HG02885 (cell line): ENCODE measurements around the gene GPR75.

Experiments
- ATAC-seq: cut with Tn5 transposase; IDR thresholded peaks from one replicate; pipeline ENCODE4 v1.9.1; 2021; ENCODE audit warnings: mild to moderate bottlenecking; ENCODE audit not compliant: unreplicated experiment, poor library complexity

GPR75 gene

DNA sequence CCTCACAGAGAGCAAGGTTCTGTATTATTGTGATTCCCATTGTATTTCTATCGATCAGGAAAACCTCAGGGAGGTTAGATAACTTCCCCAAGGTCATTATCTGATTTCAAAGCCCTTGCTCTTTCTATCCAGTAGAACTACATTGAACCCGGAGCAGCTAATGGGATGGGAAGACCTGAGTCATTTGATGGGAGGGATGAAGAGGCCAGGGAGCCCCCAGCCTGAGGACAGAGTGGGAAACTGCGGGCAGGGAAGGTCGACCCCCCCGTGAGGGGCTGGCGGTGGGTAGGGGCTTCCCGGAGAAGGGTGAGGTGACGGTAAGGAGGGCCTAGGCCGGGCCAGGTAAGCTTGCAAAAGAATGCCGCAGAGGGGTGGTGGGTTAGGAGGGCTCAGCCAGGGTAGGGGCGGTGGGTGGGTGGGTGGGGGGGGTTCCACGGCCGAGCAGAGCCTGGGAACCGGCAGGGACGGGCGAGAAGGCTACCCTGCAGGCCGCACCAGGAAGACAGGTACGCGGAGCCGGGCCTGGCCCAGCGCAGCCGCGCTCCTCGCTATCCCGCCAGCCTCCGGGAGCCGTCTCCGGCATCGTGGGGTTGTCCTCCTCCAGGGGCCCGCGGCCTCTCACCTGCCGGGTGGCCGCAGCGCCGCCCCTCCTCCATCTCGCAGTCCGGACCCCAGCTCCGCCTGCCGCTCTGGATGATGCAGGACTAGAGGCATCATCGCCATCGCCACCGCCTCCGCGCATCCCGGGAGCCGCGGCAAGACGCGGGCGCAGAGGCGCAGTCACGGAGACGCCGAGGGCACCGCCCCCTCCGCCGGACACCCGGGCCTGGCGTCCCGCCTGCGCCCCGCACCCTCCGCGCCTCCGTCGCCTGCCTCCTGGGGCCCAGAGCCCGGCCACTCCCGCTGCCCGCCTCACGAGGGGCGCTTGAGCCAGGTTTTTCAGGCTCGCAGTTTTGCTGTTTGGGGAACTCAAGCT lies at the start of gene GPR75:
Gene GPR75, minus strand, starts transcription at position 762 of the 976 bp plus-strand sequence. CDS start 5,211 bp downstream, outside the sequence.
- ATAC-seq: no peak

DNA sequence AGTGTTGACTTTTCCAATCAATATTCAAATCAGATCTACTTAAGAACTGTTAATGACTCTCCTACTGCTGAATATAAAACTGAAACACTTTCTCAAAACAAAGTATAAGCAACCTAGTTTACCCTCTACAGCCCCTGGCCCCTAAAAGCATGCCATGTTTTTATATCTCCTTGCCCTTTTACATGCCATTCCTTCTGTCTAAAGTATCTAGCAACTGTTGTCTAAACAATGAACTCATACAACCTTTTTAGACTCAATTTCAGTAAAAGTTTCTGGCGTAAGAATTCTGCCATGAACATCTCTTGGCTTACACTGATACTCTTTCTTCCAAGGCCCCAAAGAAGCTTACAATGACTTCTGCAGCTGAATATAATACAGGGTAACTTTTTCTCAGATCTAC lies 47.8 kb upstream of the GPR75 start:
- ATAC-seq: no peak

DNA sequence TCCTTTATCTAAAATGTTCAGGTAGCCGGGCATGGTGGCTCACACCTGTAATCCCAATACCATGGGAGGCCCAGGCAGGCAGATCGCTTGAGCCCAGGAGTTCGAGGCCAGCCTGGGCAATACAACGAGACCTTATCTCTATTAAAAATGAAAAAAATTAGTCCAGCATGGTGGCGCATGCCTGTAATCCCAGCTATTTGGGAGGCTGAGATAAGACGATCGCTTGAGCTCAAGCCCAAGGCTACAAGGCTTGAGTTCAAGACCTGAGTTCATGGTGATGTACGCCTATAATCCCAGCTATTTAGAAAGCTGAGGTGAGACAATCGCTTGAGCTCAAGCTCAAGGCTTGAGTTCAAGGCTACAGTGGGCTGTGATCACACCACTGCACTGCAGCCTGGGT lies 45.6 kb upstream of the GPR75 start:
- no peak for ATAC-seq

DNA sequence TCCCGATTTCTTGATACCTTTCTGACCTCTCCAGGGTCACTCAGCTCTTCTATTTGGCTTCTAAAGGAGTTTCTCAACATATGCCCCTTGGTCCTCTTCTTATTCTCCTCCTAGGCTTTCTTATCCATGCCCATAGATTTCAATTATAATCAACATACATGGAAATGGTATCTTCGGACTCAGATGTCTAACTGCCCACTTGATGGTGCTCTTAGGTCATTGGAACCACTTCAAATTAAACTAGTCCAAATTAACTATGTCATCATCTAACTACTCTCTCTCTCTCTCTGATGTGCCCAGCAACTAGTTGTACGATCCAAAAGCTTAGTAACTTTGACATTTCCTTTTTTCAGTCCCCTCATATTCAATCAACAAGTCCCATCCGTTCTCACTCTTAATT lies 43.2 kb upstream of the GPR75 start:
- no peak for ATAC-seq

DNA sequence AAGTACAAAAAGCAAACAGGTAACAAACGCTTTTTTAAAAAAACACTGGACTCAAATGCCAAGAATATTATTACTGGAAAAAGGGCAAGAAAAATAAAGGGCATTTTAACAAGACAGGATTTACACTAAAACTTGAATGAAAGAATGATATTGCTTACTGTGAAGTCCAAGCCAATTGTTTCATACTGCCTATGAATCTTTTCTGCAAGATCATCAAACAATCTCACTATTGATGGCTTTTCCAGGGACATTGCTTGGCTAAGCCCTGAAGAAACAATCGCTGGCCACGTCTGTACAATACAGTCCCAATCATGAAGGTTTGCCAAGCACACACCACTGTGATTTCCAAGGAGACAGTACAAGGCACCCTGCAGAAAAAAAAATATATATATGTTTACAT lies 41.4 kb upstream of the GPR75 start:
- ATAC-seq: no peak

DNA sequence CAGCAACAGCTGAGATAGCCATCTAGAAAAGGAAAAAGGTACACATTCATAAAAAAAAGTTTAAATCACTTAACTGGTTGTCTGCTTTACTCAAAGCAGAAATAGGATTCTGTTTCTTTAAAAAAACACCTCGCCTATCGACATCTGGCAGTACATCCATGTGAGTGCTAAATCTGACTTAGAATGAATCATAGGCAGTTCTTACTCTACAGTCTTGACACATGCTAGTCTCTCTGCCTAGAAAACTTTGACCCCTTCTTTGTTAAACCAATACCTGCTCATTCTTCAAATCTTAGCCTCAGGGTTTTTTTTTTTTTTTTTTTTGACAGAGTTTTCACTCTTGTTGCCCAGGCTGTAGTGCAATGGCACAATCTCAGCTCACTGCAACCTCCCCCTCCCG lies 37.1 kb upstream of the GPR75 start:
- no peak for ATAC-seq

DNA sequence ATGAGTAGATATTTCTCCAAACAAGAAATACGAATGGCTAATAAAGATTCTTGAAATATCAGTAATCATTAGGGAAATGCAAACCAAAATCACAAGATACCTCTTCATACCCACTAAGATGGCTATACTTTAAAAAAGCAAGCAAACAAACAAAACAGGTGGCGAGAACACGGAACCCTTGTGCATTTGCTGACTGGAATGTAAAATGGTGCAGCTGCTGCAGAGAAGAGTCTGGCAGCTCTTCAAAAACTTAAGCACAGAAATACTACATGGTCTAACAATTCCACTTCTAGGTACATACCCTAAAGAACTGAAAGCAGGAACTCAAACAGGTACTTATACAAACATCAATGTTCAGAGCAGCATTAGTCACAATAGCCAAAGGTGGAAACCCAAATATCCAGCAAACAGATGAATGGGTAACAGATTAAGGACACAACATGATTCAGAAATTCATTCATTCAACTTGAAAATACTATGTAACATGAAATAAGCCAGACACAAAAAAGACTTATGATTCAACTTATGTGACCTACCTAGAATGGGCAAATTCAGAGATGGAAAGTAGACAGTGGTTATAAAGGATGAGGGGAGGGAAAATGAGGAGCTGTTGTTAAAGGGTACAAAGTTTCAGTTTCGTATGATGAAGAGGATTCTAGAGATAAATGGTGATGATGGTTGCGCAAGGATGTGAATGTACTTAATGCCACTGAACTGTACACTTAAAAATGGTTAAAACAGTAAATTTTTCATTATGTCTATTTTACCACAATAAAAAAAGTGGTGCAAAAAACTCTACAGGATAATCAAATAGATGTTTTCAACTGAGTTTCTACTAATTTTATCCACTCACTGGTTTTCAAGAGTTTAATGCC lies 26.9 kb upstream of the GPR75 start:
- ATAC-seq: no peak

DNA sequence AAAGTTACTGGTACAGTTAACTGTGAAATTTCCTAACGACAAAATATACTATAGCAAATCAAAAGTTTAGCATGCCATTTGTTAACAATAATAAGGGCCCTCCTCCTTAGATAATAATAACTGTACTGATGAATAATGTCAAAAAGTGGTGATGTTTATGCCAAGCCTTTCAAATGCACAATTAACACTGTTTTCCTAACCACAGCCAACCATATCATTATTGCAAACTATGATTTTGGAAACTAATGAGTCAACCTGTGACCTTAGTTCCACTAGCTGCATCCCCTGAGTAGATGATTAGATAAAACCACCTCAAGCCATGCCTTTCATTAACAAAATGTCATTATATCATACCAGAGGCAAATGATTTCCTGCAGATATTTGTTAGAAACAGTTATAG lies 25.1 kb upstream of the GPR75 start:
- no peak for ATAC-seq

DNA sequence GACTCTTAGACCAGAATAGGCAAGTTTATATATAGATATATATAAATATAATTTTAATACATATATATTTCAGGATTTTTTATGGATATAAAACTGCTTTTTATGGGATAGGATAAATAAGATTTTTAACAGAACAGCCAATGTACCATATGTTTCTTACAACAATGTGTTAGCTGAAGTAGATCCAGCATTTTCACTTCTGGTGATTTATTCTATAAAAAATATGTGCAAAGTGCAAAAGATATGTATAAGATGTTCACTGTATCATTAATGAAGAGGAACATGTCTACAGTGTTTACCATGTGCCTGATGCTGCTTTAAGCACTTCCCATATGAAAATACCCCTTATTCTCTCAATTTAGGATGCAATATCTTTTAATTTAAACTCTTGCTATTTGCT lies 22.2 kb upstream of the GPR75 start:
- no peak for ATAC-seq

DNA sequence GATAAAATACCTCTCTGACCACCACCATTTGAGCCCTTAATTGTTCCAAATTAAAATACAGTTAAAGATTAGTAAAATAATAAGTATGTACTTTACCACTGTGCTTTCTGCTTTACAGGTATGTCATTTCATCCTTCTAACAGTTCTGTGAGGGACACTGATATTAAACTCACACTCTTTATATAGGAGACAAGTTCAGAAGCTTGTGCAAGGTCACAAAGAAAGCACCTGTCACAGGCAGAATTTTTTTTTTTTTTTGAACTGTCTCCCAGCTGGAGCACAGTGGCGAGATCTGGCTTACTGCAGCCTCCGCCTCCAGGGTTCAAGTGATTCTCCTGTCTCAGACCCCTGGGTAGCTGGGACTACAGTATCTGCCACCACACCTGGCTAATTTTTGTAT lies 21.6 kb upstream of the GPR75 start:
- no peak for ATAC-seq

DNA sequence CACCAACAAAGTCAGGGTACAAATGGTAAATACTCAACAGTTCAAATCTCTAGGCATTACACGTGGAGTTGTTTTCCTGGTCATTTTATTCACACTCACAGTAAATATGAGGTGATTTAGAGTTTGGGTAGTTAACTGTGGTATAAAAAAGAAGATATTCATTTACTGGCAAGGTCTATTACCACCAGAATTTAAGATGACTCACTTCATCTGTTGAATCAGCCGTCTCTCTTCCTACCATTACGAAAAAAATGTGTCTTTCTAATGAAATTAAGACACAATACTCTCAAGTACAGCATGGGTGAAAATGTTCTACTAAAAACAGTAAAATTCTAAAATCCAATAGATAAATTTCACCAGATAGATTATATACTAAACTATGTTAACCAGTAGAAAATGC lies 21.0 kb upstream of the GPR75 start:
- ATAC-seq: no peak

DNA sequence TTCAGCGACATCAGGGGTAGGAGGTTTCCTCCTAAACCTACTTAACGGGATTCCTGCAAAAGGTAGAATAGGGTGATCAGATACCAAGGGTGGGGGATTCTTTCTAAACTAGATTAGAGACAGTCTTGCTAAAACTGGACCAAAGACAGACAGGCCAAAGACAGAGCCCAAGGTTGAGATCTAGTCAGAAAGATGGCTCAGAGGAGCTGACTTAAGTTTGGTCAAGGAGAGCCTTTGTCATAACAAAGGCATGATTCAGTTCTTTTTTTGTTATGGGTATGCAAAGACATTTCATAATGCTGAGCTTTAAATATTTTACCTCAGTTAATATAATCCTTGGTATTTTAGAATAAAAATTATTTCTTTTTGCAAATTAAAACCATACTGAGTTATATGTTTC lies 17.8 kb upstream of the GPR75 start:
- no peak for ATAC-seq

DNA sequence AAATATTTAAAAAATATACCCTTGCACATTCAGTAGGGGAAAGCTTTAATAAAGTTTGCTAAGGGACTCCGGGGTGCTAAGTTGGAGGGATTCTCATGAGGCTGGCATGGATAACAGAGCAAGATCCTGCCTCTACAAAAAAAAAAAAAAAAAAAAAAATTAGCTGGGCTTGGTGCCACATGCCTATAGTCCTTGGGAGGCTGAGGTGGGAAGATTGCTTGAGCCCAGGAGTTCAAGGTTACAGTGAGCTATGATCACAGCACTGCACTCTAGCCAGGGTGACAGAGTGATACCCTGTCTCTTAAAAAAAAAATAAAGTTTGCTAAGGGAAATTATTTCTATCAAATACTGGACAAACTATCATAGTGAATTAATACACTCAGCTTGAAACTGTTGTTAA lies 17.3 kb upstream of the GPR75 start:
- no peak for ATAC-seq

DNA sequence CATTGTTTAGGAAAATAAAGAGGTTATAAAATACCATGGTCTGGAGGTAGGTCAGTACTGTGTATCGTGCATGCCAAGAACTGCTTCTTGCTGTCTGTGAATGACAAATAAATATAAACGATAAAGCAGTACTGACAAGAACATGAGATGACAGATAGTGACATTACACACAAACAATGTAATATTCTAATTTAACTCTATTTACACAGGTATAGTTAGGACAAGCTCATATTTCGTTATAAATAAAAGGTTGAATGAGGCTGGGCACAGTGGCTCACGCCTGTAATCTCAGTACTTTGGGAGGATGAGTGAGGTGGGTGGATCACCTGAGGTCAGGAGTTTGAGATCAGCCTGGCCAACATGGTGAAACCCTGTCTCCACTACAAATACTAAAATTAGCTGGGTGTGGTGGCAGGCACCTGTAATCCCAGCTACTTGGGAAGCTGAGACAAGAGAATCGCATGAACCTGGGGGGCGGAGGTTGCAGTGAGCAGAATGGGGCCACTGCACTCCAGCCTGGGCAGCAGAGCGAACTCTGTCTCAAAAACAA lies 14.7 kb upstream of the GPR75 start:
- ATAC-seq: no peak

DNA sequence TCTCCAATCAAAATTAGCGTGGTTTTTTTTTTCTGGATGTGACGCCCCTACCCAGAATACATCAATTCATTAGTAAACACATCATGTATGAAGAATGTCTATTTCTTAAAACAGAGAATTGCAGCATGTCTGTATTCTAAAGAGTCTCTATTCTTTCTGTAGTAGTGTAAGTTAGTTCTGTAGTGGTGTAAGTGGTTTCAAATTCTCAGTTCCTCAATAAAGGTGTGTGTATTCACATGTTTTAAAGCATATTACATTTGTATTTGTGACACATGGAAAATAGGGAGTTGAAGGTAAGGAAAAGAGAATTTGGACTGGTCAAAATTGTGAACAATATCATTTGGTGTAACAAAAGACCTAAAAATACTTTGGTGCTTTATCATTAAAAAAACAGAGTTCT lies 8.0 kb upstream of the GPR75 start:
- no peak for ATAC-seq

DNA sequence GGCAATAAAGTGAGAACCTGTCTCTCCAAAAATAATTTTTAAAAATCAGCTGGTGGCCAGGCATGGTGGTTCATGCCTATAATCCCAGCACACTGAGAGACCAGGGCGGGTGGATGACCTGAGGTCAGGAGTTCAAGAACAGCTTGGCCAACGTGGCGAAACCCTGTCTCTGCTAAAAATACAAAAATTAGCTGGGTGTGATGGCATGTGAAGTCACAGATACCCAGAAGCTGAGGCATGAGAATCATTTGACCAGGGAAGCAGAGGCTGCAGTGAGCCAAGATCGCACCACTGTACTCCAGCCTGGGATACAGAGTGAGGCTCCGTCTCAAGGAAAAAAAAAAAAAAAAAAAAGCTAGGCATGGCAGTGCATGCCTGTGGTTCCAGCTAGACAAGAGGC lies 7.4 kb upstream of the GPR75 start:
- no peak for ATAC-seq

DNA sequence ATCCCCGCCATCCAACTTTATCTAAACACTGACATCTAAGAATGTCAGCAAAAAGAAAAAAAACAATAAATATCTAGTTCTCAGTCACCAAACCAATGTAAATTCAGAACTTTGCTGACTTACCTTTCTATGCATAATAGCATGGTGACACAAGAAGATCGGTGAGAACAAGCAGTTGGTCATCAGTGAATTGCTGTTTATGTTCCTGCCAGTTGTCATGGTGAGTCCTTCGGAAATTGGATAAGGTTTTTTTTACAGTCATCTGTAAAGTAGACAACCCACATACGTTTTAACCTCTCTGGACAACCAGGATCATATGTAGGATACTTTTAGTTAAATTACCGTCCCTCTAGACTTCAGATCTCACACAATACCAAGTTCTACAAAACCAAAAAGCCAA lies 6.2 kb upstream of the GPR75 start:
- ATAC-seq: no peak

DNA sequence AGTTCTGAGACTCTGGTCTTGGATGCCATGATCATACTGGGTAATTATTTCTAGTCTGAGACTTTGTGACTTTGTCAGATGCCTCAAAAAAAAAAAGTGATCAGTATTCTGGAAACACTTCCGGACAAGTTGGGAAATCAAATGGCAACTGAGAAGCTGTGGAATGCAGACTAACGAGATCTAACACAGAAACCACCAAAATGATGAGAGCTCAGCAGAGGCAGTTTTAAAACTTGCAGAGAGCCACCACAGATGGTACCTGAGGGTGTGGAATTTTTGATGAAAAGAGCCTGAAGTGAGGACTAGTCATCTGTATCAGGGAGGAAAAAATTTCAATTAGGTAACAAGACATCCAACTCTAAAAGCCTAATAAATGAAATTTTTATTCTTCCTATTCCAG lies 5.5 kb upstream of the GPR75 start:
- no peak for ATAC-seq

DNA sequence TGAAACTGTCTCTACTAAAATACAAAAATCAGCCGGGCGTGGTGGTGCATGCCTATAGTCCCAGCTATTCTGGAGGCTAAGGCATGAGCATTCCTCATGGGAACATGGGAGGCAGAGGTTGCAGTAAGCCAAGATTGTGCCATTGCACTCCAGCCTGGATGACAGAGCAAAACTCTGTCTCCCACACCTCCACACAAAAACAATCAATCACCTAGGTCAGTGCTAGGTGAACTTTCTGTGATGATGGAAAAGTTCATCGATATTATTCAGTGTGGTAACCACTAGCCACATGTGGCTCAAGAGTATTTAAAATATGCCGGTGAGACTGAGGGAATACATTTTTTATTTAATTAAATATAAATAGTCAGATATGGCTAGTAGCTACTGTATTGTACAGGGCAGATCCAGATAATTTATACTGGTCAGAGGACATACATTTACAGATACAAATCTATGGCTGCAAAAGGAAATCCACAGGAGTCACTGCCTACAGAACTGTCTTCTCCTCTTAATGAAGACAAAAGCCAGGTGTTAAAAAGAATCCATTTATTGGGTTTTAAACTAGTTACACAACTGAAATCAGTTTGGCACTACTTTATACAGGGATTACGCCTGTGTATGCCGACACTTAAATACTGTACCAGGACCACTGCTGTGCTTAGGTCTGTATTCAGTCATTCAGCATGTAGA lies 3.9 kb upstream of the GPR75 start:
- no peak for ATAC-seq

DNA sequence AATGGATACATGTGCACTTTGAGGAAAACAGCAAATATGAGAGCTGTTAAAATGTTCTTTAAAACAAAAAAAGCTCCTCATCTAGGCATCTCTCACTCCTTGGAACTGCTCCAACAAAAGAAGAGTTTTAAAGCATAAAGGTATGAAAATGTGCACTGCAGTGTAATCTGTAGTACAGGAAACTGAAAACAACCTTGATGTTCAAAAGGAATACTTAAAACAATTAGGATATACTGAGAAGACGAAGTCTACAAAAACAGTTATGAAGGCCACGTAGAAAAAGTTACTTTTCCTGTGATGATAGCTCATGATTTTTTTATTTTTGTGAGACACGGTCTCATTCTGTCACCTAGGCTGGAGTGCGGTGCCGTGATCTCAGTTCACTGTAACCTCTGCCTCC lies 2.1 kb upstream of the GPR75 start:
- ATAC-seq: no peak
